KG1 (cell line): ENCODE data around the gene WNT3A.

ENCODE experiments used
- DNase-seq: peaks from one replicate; lab custom pipeline; 2025; lab: John Stamatoyannopoulos, UW

WNT3A gene

DNA sequence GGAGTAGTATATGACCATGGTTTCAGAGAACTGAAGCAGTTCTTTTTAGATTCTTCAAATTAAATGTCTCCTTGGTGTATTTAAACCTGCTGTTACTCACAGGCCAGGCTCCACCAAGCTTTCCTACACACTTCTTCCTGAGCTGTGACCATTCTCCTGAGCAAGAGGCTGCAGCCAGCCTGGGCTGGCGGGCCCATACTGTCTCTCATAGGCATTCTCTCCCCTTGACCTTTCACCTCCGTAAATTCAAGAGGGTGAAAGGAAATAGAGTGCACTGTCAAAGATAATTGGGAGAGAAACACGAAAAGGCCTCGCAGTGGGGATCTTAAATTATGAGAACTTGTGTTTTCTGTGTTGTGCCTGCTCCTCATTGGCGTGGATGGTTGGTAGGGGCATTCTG is 78.0 kb downstream of the WNT3A start:
- DNase-seq, result no peak

DNA sequence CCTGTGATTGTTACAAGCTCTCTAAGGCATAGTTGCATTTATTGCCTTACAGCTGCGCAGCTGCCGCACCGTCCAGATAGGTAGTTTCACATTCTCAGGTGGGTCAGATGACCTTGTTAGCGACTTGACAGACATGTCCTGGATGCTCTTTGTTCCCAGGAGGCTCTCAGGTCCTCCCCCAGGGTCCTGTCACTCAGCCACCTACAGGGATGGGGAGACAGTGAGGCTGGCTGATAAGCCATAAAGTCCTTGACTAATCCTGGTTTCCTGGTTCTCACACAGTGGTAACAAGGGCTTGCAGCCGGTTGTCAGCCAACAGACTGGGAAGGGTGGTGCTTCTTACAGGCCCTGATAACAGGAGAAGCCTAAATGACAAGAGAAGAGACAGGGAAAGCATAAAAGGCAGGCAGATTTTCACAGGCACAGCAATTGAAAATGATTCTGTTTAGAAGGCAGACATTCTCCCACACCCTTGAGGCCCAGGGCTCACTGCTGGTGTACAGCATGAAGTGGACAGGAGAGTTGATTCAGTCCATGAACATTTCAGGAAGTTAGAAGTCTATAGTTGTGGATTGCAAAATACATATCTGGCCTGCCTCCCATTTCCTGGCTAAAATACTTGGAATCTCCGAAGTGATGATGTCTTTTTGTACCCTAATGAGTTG is 78.6 kb downstream of the WNT3A start:
- DNase-seq, result no peak

DNA sequence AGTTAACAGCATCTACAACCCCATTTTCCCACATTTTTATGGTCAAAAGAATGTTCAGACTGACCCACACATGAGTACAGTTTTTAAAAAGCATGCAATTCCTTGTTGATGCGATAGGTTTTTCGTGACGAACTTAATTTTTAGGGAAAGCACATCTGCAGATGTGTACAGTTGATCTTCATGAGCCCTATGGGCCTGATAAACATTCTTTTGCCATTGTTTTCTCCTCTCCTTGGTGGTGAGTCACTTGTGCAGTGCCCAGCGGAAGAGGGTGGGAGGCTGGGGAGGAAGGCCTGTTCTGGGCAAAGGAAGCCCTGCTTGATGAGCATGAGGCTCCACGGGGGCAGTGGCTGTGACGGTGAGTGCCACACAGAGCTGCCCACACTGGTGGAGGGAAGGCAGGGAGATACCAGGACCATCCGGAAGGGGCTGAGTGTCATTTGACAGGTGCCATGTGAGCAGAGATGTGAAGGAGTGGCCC is 81.0 kb downstream of the WNT3A start:
- DNase-seq, result no peak

DNA sequence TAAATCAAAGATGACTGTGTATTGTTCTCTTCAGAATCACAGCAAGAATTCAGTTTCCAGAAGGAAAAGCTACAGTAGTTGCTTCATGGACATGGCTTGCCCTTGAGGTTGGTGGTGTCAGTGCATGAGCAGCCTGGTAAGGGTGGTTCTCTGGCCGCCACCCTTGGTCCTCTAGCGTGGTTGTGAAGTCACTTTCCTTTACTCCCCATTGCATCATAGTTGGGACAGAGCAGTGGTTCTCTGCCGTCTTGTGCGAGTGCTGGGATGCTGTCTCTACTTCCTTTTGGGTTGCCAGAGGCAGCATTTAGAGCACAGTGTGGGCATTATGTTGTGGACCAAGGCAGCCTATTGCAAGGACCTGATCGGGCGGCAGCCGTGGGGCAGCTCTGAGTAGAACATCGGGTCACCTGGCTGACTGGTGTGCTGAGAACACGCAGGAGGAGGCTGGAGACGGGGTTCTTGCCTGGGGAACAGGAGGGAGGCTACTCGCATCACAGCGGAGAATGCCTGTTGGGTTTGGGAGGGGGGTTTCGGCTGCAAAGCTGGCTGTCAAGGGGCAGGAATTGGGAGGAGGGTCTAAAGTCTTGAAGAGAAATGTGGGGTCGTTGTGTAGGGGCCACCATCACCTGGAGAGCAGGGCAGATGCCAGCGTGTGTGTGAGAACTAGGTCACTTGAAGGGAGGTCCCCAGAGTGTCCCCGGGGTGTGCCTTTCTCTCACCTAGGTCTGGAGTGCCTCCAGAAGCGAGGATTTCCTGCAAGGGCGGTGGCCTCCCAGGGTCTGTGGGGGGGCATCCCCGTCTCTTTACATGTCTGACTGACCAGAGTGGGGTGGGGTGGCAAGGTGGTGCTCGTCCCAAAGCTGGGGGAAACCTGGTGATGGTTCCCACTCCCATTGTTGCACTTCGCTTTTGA is 82.0 kb downstream of the WNT3A start:
- DNase-seq, result no peak

DNA sequence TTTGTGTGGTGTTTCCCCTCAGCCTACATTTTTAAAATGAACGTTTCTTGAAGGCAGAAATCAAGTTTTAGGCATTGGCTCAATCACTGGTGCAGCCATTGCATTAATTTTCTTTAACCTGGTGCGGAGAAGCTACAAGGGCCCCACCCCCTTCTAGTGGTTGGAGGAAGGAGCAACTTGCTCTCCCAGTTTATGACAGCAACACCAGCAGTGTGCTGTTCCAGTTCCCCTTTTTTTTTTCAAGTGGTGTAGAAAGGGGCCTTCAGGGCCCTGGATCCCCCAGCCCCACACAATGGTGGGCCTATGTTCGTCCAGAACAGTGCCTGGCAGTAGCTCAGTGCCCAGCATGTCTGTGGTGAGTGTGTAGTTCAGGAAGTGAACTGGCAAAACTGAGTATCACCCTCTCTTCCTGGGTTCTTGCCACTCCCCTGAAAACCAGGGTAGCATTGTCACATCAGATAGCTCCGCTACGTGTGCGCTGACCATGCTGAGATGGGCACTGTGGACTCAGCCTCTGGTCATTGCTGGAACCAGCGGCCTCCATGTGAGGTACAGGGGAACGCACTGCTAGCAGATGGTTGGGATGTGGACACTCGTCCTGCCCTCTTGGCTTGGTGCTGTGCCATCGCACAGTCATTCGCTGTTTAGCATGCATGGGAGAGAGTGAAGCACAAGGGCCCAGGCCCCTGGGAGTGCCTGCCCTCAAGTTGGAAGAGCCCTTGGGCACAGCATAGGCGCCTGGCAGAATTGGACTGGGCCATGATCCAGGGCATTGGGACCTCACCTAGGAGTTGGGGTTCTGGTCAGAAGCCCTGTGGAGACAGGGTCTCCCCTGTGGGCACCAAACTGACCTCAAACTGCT is 83.0 kb downstream of the WNT3A start:
- DNase-seq, result no peak

DNA sequence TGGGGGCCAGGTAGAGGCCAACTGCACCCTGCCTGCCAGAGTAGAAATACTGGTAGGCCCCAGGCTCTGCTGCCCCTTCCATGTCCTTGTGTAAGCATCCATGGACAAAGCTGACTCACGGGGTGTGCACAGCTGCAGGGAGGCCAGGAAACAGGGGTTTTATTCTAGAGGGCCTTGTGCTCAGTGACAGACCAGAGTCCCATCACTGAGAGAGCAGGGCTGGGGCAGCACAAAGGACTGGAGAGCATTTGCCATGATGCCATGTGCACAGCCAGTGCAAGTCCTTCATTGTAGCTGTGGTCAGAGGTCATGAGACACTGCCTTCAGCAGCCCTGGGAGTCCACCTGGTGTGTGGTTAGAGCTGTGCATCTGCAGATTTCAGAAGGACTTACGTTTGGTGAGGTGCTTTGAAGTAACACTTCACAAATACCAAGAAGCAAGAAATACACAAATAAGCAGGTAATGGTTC is 83.8 kb downstream of the WNT3A start:
- no peak for DNase-seq

DNA sequence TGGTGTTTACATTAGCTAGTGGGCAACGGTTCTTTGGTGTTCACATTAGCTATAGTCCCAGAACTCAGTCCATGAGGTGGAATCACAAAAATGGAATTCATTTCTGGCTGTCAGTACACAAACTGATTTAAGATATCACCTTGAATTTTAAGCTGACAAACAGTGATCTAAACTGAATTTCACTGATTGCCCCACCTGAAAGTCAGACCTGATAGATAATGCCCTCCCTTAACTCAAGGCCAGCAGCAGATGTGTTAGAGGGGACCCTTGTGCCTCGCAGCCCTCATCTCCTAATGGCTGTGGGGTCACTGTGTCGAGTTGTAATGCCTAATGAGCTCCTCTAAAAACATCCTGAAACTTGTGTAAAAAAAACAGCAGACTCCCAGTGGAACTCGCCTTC is 84.3 kb downstream of the WNT3A start:
- DNase-seq, result no peak

DNA sequence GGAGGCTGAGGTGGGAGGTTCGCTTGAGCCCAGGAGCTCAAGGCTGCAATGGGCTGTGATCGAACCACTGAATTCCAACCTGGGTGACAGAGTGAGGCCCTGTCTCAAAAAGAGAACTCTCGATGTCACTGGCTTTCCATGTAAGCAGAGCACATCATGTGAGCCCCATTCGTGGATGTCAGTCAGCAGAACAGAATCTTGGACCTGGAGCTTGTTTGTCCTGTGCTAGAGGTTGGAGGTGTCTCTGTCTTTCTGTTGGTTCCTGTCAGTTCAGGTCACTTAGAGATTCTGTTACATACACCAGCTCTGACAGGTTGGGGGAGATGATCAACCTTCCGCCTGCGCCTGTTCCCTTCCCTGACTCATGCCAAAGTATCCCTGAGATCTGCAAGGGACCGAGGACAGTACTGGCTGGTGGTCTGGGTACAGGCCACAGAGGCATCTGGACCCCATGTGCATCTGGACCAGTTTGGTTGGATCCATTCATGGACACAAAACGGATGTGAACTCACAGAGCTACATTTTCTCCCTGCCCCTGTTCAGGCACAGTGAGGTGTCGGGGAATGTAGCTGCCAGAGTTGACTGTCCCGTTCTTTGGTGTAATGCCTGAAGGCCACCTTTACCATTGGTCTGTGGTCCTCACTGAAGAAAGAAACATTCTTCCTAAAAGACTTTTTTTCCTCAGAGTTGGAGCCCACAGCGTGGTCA is 85.7 kb downstream of the WNT3A start:
- no peak for DNase-seq

DNA sequence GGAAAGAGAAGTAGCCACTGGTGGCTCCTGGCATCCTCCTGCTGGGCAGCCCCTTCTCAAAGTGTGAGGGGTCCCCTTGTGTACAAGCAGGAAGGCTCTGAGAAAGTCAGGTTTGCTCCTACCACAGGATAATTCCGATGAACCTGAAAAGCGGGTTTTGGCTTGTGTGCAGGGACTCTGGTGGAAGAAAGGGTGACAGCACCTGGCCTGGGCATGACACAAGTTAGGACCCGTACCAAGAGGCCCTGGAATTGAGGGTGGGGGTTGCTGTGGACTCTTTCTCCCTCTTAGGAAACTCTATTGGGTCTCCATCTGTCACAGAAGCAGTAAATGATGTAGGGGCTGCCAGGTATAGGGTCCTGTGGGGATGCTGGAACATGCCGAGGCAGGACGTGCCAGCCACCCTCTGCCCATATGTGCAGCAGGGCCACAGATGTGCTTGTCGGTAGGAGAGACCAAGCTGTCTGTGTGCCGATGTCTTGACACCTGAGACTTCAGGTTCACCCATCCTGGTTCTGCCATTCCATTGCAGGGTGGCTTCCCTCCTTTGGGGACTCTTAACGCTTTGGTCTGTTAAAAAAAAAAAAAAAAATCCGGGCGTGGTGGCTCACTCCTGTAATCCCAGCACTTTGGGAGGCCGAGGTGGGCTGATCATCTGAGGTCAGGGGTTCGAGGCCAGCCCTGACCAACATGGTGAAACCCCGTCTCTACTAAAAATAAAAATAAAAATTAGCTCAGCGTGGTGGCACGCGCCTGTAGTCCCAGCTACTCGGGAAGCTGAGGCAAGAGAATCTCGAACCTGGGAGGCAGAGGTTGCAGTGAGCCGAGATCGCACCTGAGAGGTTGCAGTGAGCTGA is 86.5 kb downstream of the WNT3A start:
- DNase-seq, result no peak

DNA sequence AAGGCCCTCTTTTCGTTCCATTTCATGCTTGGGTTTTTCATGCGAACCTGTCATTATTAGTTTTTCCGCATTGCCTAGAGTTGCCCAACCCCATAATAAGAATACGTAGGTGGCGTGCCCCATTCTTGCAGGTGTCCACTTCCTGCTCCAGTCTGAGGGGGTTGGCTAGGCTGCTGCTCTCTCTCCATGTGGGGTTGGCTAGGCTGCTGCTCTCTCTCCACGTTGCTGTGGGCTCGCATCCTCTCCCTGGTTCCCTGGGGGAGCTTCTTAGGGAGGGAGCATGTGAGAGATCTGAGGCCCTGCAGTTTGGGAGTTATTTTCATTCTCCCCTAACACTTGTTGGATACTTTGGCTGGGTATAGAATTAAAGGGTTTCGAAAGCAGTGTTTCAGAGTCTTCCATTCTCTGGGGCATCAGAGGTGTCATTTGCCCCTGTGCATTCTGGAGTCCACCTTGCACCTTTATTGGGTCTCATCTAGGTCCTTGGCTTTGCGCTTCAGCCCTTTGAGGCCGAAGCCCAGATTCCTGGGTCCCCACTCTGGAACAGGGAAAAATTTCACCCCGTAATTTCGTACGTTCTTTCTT is 87.7 kb downstream of the WNT3A start:
- no peak for DNase-seq

DNA sequence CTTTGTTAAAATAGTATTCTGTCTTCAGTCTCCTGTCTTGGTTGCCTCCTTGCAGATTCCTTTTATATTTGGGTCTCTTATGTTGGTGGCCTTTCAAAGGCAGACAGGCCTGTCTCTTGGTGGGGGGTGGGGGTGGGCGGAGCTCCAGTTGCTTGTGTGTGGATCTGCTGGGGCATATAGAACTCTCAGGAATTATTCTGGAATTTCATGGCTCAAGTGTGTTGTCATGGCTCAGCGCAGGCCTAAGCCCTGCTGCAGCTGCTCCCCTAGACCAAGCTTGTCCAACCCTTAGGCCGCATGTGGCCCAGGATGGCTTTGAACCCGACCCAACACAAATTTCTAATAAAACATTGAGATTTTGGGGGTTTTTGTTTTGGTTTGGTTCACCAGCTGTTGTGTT is 88.4 kb downstream of the WNT3A start:
- DNase-seq, result no peak

DNA sequence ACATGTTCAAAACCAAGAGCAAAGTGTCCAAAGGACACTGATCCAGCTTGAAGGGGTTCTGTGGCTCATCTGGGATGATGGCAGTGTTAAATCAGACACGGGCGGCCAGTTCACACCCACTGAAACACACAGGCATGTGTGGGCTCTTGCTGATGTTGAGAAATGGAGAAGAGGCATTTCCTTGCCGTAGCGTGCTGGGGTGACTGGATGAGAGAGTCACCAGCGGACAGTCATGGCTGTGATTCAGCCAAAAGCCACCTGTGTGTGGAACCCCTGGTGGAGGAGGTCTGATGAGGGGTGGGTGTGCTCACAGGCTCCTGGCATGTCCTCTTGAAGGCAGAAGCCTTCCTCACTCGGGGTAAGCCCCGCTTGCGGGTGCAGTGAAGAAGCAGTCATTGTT is 89.1 kb downstream of the WNT3A start:
- no peak for DNase-seq

DNA sequence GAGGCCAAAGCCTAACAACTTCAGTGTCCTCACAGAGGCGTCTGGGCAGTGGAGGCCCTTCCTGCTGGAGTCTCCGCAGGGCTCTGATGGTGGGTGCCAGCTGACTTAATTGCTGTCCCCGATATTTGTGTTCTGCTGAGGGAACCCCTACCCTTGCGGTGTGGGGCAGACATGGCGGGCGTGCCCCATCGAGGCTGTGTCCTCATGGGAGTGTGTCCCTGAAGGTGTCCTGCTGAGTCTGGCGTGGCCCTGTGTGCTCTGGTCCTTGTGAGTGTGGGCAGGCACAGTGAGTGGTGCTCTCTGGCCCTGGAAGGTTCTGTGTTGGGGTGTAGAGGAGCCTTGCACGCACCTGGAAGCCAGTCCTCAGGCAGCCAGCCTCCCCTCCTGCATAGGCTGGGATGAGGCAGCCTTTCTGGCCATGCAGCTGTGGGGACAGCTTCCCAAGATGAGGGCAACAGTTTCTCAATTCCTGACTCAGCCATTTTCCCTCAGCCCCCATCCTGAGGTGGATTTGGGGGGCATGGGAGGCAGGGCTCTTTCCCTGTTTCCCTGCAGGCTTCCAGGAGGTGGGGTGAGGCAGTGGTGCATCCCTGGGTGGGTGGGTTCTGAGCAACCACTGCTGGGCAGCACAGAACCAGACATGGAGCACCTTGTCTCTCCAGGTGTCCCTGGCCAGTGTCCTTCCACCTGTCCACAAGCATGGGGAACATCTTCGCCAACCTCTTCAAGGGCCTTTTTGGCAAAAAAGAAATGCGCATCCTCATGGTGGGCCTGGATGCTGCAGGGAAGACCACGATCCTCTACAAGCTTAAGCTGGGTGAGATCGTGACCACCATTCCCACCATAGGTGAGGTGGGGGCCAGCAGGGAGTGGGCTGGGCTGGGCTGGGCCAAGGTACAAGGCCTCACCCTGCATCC is 89.9 kb downstream of the WNT3A start:
- no peak for DNase-seq

DNA sequence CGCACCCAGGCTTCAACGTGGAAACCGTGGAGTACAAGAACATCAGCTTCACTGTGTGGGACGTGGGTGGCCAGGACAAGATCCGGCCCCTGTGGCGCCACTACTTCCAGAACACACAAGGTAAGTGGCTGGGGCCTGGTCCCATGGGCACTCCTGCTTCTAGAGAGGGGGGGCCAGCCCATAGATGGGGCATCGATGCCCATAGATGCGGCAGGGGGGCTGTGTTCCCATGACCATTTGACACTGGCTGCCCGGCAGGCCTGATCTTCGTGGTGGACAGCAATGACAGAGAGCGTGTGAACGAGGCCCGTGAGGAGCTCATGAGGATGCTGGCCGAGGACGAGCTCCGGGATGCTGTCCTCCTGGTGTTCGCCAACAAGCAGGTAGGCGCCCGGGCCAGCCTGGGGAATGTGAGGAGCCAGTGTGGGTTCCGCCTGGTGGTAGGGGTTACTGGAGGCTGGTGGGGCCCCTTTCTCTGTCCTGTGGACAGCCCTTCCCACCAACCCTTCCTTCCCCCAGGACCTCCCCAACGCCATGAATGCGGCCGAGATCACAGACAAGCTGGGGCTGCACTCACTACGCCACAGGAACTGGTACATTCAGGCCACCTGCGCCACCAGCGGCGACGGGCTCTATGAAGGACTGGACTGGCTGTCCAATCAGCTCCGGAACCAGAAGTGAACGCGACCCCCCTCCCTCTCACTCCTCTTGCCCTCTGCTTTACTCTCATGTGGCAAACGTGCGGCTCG is 90.7 kb downstream of the WNT3A start:
- DNase-seq, result no peak

DNA sequence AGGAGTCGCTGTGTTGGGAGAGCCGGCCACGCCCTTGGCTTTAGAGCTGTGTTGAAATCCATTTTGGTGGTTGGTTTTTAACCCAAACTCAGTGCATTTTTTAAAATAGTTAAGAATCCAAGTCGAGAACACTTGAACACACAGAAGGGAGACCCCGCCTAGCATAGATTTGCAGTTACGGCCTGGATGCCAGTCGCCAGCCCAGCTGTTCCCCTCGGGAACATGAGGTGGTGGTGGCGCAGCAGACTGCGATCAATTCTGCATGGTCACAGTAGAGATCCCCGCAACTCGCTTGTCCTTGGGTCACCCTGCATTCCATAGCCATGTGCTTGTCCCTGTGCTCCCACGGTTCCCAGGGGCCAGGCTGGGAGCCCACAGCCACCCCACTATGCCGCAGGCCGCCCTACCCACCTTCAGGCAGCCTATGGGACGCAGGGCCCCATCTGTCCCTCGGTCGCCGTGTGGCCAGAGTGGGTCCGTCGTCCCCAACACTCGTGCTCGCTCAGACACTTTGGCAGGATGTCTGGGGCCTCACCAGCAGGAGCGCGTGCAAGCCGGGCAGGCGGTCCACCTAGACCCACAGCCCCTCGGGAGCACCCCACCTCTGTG is 91.6 kb downstream of the WNT3A start:
- no peak for DNase-seq

DNA sequence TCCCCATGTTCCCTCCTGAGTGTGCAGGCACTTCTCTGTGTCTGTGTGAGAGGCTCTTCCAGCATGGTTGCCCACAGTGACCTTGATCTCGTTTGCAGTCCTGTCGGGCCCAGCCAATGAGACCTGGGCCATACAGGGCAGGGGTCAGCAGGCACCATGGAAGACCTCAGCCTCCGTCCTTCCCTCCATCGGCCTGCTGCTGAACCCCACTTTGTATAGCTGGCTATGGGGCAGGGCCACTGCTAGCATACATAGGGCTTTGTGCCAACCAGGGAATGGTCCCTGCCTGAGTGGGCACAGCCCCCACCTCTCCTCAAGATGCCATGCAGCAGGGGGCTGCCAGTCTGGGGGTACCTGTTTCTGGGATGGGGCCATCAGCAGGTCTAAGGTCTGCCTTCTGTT is 92.5 kb downstream of the WNT3A start:
- no peak for DNase-seq

DNA sequence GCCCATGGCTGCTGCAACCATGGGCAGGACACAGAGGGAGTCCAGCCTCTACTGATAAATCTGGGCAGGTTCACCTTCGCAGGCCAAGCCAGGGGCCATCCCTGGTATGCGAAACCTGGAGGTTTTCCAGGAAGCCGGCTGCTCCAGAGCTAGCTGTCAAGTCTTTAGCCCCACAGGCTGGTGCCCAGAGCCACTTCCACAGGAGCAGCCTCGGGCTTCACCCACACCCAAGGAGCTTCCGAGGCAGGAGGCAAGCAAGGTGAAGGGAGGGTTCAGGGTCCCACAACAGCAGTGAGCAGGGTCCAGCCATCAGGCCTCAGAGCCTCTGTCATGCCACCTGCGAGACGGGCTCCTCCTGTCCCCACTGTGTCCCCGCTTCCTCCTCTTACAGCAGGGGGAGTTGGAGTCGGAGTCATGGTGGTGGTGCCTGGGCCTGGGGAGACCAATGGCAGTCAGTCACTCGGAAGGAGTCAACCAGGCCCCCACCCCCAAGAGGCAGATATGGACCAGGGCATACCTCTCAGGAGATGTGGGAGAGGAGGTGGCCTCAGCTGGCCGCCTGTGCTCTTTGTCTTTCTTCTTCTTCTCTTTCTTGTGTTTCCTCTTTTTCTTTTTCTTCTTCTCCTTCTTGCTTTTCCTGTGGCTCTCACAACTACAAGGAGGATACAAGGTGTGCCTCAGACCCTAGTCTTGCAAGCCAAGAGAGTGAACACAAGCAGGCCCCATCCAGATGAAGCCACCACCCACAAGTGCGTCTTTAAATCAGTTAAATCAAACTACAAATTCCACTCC is 94.2 kb downstream of the WNT3A start:
- DNase-seq, result no peak
